T47D (cell line): ENCODE data around the gene CCDC82.

ENCODE experiments used
- DNase-seq, 2 experiments: peaks; one replicate each; pipeline versions ENCODE4 v3.0.0 to v3.0.0-alpha.2; 2011 to 2012; ENCODE audit warnings: low read depth in 1 of 2, low spot score in 1 of 2
- JUND ChIP-seq: IDR thresholded peaks from 2 replicates; pipeline ENCODE4 v1.6.1; 2012; ENCODE audit warnings: low read depth
- in situ Hi-C: cut with HindIII; loops from 2 replicates; pipeline ENCODE4 v1.10.0; 2016; ENCODE audit warnings: low sequenced_read_pairs, low pct_unique_long_range_greater_than_20kb

CCDC82 gene

DNA sequence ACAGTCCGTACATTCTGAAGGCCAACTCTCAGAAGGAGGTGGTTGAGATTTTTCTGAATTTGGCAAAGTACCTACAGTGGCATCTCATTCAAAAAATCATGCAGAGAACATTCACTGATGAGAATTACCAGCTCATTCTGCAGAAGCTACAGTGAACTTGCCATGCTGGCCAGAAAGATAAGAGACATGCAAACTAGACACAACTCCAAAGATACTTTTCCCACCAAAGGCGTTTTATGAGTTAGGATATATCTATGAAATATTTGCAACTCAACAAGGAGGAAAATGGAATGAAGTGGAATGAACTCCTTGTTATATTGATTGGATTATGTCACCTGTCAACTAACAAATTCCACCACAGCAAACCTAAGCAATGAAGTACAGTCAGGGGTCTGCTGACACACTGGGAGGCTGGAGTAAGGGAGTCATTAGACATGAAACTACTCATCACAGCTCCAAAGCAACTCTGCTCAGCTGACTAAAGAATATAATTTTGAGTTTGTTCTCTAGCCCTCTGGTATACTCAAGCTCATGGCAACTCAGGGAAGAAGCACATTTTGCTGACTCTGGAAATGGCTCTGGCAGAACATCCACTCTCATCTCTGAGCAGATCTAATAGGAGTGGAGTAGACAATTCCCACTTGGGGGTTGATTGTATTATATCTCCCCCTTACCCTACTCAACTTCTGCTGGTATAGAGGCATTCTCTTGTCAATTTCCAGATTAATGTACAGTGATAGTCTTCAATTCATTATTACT, 69.6 kb downstream of the CCDC82 start:
- in situ Hi-C loops, result no loop called here
- DNase-seq, result no peak
- TF ChIP-seq JUND, result no peak

DNA sequence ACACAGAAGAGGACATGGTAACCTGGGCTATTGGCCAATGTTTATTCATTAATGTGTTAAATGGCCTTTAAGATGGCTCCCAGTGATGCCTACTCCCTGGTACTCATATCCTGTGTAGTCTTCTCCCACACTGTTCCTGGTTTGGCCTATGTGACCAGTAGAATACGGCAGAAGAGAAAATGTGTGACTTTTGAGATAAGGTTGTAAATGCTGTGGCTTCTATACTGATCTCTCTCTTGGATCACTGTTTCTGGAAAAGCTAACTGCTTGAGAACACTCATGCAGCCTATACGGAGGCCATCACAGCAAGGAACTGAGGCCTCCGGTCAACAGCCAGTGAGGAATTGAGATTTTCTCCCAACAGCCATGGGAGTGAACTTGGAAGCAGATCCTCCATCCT, 70.9 kb downstream of the CCDC82 start:
- no peak for DNase-seq
- in situ Hi-C loops, result no loop called here
- TF ChIP-seq JUND, result no peak

DNA sequence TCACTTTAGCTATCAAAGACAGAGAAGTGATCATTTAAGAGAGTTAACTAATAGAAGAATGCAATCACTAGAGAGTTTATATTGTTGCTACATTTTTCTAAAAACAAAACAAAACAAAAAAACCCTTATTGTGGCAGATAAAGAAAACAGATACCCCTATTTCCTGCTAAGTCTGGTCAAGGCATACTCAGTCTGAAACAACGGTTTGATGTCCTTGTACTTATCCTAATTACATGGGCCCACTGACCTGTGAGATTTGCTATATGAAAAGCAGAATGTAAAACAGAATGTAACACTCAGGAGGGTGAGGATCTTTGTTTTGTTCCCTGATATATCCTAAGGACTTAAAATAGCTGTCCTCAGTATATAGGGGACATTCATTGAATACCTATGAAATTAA, 71.3 kb downstream of the CCDC82 start:
- DNase-seq, result no peak
- in situ Hi-C loops, result no loop called here
- TF ChIP-seq JUND, result no peak

DNA sequence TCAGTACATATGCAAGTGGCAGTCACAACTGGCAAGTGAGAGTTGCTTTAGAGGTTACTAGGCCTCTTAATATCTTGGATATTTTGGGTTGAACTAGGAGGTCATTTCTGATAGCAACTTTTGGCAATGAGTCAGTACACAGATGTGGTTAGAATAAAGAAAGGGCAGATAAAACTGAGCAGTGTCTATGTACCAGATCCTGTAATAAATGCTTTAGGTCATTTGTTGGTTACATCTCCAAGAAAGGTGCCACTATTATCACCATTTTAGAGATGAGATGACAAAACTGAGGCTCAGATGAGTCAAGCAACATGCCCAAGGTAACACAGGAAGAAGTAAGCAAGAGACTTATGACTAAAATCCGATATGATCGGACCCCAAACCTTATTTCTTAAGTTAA, 71.7 kb downstream of the CCDC82 start:
- no peak for TF ChIP-seq JUND
- no peak for DNase-seq
- in situ Hi-C loops, result no loop called here

DNA sequence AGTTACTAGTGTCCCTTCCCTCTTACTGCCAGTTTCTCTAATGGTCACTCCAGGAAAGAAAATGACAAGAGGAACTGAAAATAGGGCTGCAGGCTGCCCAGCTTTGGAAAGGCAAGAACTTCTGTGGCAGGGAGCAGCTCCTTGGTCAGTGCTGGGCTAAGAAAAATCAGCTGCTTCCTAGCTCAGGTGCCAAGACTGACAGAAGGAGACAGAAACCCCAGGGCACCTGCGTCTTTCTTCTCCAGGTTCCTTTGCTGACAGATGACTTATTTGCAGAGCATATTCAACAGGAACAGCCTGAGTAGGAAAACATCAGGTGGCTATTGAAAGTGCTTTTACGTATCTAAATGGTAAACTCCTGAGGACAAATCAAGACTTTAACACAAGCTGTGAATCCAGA, 72.1 kb downstream of the CCDC82 start:
- no peak for TF ChIP-seq JUND
- DNase-seq, result peak in 1 of 2 experiments; percentile 48
- in situ Hi-C loops, result no loop called here

DNA sequence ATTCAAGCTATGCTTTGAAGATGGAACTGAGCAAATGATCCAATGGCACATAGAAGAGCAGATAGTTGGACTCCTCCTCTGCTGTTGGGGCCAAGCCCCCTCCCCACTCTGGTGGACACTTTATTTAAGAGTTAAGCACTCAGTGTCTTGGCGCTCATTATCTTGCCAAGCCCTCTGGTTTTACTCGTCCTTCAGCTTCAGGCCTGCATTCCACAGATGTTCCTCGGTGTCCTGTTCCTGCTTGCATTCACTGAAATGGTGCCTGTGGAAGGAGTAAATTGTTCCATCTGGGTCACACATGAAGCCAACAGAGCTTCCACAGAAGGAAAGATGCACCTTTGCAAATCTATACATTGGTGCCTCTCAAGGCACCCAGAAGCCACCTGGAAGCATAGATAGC, 72.8 kb downstream of the CCDC82 start:
- DNase-seq, result peak in 1 of 2 experiments; percentile 72
- TF ChIP-seq JUND, result no peak
- in situ Hi-C loops, result no loop called here

DNA sequence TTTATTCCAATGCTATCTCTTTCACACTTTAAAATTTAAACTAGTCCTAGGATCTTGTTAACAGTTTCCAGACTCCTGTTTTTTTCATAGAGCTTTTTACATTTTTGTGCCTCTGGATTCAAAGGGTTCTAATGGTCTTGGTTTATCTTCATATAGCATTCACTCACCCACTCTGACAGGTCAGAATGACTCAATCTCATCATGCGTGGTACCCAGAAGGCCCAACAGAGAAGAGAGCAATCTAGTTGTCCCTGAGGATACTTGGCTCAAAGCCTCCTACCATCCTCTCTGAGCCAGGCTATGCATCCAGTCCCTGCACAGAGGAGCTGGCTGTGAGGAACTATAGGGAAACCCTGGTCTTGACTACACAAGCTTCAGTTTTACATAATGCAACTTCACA, 74.2 kb downstream of the CCDC82 start:
- in situ Hi-C loops, result no loop called here
- TF ChIP-seq JUND, result no peak
- no peak for DNase-seq

- in situ Hi-C loops, result no loop called here
- peak in 1 of 2 experiments; percentile 46 for DNase-seq
- no peak for TF ChIP-seq JUND
Measured at GRCh38 chr11:96314326-96315020, 75.2 kb downstream of the CCDC82 start.

GRCh38 chr11:96313163-96313562, 76.5 kb downstream of the CCDC82 start:
- in situ Hi-C loops, result no loop called here
- DNase-seq, result no peak
- no peak for TF ChIP-seq JUND

DNA sequence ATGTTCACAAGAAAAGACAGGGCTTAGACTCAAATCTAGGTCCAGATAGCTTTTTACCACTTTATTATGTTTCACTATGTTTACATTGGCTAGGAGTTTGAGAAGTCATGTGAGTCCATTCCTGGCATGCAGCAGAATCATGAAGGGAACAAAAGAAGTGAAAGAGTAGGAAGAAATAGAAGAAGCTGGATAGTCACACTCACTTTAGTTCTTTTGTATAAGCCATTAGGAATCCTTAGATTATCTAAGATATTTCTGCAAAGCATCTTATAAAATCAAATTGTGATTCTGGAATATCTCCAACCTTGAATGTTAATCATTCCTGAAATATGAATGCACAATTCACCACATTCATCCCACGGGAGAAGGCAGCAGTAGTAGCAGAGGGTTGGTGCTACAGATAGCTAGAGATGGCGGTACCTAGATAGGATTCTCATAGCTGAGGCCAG, 78.6 kb downstream of the CCDC82 start:
- no peak for TF ChIP-seq JUND
- in situ Hi-C loops, result no loop called here
- DNase-seq, result peak in 1 of 2 experiments; percentile 33

DNA sequence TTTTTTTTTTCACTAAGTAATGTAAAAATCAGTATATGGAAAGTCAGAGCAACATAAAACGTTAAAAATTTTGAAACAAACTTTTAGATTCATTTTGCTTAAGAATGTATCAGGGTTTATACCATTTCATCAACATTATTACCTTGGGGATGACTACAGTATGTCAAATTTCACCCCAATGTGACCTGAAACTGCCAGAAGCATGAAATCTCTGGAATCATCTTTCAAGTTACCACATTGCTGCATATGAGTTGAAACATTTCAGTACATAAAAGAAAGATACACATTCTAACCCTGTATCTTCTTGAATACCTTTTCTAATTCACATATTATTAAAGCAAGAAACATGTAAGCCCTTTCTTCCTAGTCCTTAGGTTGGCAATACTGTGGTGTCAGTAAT, 79.5 kb downstream of the CCDC82 start:
- in situ Hi-C loops, result no loop called here
- no peak for DNase-seq
- TF ChIP-seq JUND, result no peak

DNA sequence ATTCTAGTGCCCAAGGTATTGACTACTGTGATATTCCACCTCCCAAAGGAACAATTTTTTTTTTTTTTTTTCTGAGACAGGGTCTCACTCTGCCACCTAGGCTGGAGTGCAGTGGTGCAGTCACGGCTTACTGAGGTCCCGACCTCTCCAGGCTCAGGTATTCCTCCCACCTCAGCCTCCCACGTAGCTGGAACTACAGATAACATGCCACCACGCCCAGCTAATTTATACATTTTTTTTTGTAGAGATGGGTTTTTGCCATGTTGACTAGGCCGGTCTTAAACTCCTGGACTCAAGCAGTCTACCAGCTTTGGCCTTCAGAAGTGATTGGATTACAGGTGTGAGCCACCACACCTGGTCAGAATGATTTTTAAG, 80.1 kb downstream of the CCDC82 start:
- in situ Hi-C loops, result no loop called here
- no peak for TF ChIP-seq JUND
- DNase-seq, result no peak

DNA sequence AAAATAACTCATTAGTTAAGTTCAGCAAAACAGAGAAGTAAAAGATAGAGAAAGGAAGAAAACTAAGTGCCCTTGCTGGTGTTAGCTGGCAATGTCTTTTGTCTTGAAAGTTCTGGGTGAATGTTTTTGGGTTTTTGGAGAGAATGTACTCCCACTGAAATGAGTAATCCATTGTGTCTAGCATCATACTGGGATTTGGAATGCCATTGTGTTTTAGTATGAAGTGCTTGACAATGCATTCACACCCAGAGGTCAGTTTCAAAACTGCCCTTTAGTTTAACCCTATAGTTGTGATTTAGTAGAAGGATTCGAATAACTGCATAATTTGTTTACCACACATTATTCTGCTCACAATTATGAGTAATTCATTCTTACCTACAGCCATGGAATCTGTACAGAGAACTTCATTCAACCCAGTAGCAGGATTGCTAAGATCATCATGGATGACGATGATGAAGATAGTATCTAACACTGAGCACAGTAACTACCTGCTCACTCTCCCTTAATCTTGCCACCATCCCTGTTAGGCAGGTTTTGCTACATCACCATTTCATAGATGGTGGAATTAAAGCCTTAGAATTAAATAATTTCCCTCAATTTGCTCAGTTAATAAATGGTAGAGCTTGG, 80.6 kb downstream of the CCDC82 start:
- in situ Hi-C loops, result no loop called here
- peak in 1 of 2 experiments; percentile 44 for DNase-seq

More for the DNA sequence above, 80.6 kb downstream of the CCDC82 start:
- TF ChIP-seq JUND, result no peak
